Prostate gland (tissue), 2 donors: ENCODE results near the gene NEBL. TPM values are rescaled to one million over a fixed set of nuclear protein-coding genes. Genes with fewer than 3 reads are reported as not detected.

ENCODE experiments used
- DNase-seq: peaks from one replicate; pipeline ENCODE4 v3.0.0-alpha.2; 2019; ENCODE audit warnings: low spot score
- H3K27ac ChIP-seq, 2 donors: fragments of 200-600 bp; sonication (generic); 2 replicates each; pipeline ENCODE4 v1.5.1; 2017 to 2019
- H3K27me3 ChIP-seq: fragments of 200-600 bp; sonication (generic); replicated peaks from 2 replicates; pipeline ENCODE4 v1.5.1; 2019; ENCODE audit not compliant: insufficient read depth
- H3K36me3 ChIP-seq, 2 donors: fragments of 200-600 bp; sonication (generic); 1 replicate in 1 of 2; 2 replicates in 1 of 2; pipeline versions ENCODE4 v1.5.1 to v1.8.1; 2017 to 2019
- H3K4me1 ChIP-seq: fragments of 200-600 bp; sonication (generic); replicated peaks from 2 replicates; pipeline ENCODE4 v1.5.1; 2019
- H3K4me3 ChIP-seq, 2 donors: fragments of 200-600 bp; sonication (generic); 2 replicates each; pipeline ENCODE4 v1.5.1; 2017 to 2019
- H3K9me3 ChIP-seq: fragments of 200-600 bp; sonication (generic); 2 replicates; pipeline ENCODE4 v1.5.1; 2017
- CTCF ChIP-seq, 4 experiments: fragments of 200-600 bp in 2 of 4; fragments of 450-650 bp in 2 of 4; sonication (generic) in 2 of 4; IDR thresholded peaks; 1 replicate in 3 of 4; 2 replicates in 1 of 4; pipeline ENCODE4 v1.5.1; 2016 to 2019; ENCODE audit warnings: antibody characterized with exemption in 4 of 4, mild to moderate bottlenecking in 2 of 4, moderate library complexity in 2 of 4
- POLR2A ChIP-seq: fragments of 450-650 bp; IDR thresholded peaks from one replicate; pipeline ENCODE4 v1.6.1; 2016; ENCODE audit warnings: antibody characterized with exemption, mild to moderate bottlenecking
- POLR2AphosphoS5 ChIP-seq: sonication (generic); formaldehyde crosslinking; IDR thresholded peaks from one replicate; pipeline ENCODE4 v1.6.1; 2017; ENCODE audit warnings: antibody characterized with exemption
- WGBS: methylation state at CpG from one replicate; pipeline ENCODE4 v1.1.5; 2018; 5-methylcytosine and 5-hydroxymethylcytosine counted together
- intact Hi-C: fragments of 100-400 bp; cut with DNase I; formaldehyde crosslinking; loops from one replicate; pipeline ENCODE4 v1.14.2; 2022
- total RNA-seq, 2 donors: library from RNA; depleted of rRNA; stranded (reverse); fragments of >200 nt; gene quantifications; one replicate each; pipeline ENCODE4 v1.1.0, GENCODE V29; 2016

NEBL gene
- total RNA-seq, 2 donors from 2014 or later, result 22.5 to 29.0 TPM

- TF ChIP-seq POLR2AphosphoS5 (no peak), CTCF (IDR thresholded peaks at IDR 0.05) (no peak), POLR2A (no peak)
- intact Hi-C loops, result no loop called here
Observed at GRCh38 chr10:20877554-20877953, 19.6 kb downstream of the NEBL start.

GRCh38 chr10:20874261-20874660 is 22.9 kb downstream of the NEBL start:
- Histone ChIP-seq H3K36me3 (no peaks in the 10 kb centered on the region), H3K27ac (no peak overlapping the region), H3K4me3 (no peak overlapping the region), H3K27me3 (no peaks in the 10 kb centered on the region), H3K4me1 (no peaks in the 10 kb centered on the region), H3K9me3 (no peaks in the 10 kb centered on the region)
- intact Hi-C loops, result no loop called here
- 100% methylated on average over 2 of the region's 2 CpGs for WGBS
- DNase-seq, result no peak
- no peak for TF ChIP-seq CTCF (IDR thresholded peaks at IDR 0.05)
- no peak for TF ChIP-seq POLR2A
- TF ChIP-seq POLR2AphosphoS5, result no peak

More at GRCh38 chr10:20877554-20877953, 19.6 kb downstream of the NEBL start:
- H3K36me3 ChIP-seq, result no peaks in the 10 kb centered on the region
- H3K4me3 ChIP-seq, result no peak overlapping the region
- DNase-seq, result no peak
- no peaks in the 10 kb centered on the region for H3K4me1 ChIP-seq
- no peak overlapping the region for H3K27ac ChIP-seq
- H3K9me3 ChIP-seq, result no peaks in the 10 kb centered on the region
- no peaks in the 10 kb centered on the region for H3K27me3 ChIP-seq
- WGBS, result 72% methylated on average over 7 of the region's 7 CpGs

- Histone ChIP-seq H3K36me3 (no peaks in the 10 kb centered on the region), H3K9me3 (no peaks in the 10 kb centered on the region), H3K4me1 (no peaks in the 10 kb centered on the region), H3K27me3 (no peaks in the 10 kb centered on the region), H3K27ac (no peak overlapping the region), H3K4me3 (no peak overlapping the region)
- intact Hi-C loops, result no loop called here
- 85% methylated on average over 7 of the region's 7 CpGs for WGBS
- no peak for DNase-seq
- TF ChIP-seq CTCF (IDR thresholded peaks at IDR 0.05), result no peak
- TF ChIP-seq POLR2A, result no peak
- TF ChIP-seq POLR2AphosphoS5, result no peak
Observed at GRCh38 chr10:20871970-20872369, 25.1 kb downstream of the NEBL start.

GRCh38 chr10:20870834-20871233 is 26.3 kb downstream of the NEBL start:
- no peak overlapping the region for H3K4me3 ChIP-seq
- TF ChIP-seq CTCF (IDR thresholded peaks at IDR 0.05), result no peak
- TF ChIP-seq POLR2AphosphoS5, result no peak
- no peak for TF ChIP-seq POLR2A
- H3K36me3 ChIP-seq, result no peaks in the 10 kb centered on the region
- 77% methylated on average over 3 of the region's 3 CpGs for WGBS
- H3K9me3 ChIP-seq, result no peaks in the 10 kb centered on the region
- no peak for DNase-seq
- H3K27ac ChIP-seq, result no peak overlapping the region
- no peaks in the 10 kb centered on the region for H3K27me3 ChIP-seq
- intact Hi-C loops, result no loop called here
- H3K4me1 ChIP-seq, result no peaks in the 10 kb centered on the region

GRCh38 chr10:20863008-20863407 is 34.1 kb downstream of the NEBL start:
- Histone ChIP-seq H3K9me3 (no peaks in the 10 kb centered on the region), H3K27me3 (no peaks in the 10 kb centered on the region), H3K27ac (no peak overlapping the region), H3K36me3 (no peaks in the 10 kb centered on the region), H3K4me1 (no peaks in the 10 kb centered on the region), H3K4me3 (no peak overlapping the region)
- no peak for DNase-seq
- TF ChIP-seq CTCF (IDR thresholded peaks at IDR 0.05), result no peak
- no peak for TF ChIP-seq POLR2AphosphoS5
- TF ChIP-seq POLR2A, result no peak
- intact Hi-C loops, result no loop called here
- WGBS, result 92% methylated on average over 4 of the region's 4 CpGs
